GM21619 (cell line): ENCODE data around the gene RSRP1.

Experiments used
- ATAC-seq: cut with Tn5 transposase; IDR thresholded peaks from one replicate; pipeline ENCODE4 v1.9.1; 2021; ENCODE audit not compliant: unreplicated experiment

Gene RSRP1

GRCh38 chr1:25219661-25220251 is 27.5 kb downstream of the RSRP1 start:
- no peak for ATAC-seq

DNA sequence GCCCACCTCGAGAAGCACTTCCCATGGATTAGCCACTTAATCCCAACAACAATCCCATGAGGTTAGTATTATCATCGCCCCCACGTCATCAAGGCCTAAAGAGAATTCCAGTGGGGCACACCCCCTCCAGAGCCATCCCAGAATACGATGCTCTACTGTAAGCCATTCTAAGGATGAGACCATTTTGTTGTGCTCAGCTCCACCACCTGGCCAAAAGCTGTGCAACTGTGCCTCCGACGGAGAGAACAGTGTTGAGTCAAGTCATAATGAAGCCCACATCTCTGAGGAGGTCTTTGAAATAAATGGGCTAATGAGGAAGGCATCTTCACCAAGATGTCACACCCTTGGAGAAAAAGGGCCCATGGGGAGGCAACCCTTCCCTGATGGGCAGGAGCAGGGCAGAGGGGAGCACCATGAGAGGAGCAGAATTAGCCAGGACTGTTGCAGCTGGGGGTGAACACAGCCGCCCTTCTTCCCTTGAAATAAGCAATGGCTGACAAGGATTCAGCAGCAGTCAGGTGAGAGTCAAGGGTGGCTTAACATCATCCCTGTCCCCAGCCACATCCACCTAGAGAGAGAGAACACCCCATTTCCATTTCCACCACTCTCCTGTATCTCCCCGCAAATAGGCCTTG is 29.5 kb downstream of the RSRP1 start:
- no peak for ATAC-seq

GRCh38 chr1:25217015-25217414 is 30.2 kb downstream of the RSRP1 start:
- no peak for ATAC-seq

DNA sequence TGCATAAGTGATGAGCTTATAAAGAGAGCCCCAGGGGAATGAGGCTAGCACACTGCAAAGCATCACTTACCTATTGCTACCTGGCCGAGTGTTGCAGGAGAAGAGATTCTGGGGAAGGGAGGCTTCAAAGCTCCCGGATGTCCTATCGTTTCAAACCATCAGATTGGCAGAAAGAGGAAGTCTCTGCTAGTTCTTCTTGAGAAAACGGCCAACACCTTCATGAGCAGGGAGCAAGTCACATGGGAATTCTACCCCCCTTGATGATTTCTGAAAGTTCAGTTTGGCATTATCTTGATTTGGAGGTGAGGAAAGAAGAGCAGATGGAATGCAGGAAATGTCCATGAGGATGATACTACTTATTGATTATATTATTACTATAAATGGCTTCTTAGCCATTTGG is 31.1 kb downstream of the RSRP1 start:
- ATAC-seq: no peak

DNA sequence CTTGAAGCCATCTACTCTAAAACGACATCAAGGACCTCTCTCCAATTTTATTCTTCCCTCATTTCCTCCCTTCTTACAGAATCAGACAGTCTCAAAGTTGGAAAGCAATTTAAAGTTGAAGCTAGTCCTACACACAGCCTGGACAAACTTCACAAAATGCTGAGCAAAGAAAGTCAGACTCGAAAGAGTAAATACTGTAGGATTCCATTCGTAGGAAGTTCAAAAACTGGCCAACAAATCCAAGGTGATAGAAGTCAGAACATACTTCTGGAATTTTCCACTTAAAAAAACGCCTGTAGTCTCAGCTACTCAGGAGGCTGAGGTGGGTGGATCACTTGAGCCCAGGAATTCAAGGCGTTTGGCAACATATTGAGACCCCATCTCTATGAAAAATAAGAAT is 34.5 kb downstream of the RSRP1 start:
- ATAC-seq: no peak

- ATAC-seq: no peak
These were observed 36.5 kb downstream of the RSRP1 start for GRCh38 chr1:25210728-25211127.

DNA sequence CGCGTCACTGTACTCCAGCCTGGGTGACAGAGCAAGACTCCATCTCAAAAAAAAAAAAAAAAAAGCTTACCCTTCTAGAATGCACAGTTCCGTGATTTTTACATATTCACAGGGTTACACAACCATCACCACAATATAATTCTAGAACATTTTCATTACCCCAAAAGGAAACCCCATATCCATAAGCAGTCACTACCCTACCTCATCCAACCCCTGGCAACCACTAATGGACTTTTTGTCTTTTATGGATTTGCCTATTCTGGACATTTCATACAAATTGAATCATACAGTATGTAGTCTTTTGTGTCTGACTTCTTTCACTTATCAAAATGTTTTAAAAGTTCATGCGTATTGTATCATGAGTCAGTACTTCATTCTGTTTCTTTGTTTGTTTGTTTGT is 37.7 kb downstream of the RSRP1 start:
- no peak for ATAC-seq

GRCh38 chr1:25208561-25209222 is 38.6 kb downstream of the RSRP1 start:
- no peak for ATAC-seq

- no peak for ATAC-seq
These were observed 39.2 kb downstream of the RSRP1 start for GRCh38 chr1:25208092-25208491.

DNA sequence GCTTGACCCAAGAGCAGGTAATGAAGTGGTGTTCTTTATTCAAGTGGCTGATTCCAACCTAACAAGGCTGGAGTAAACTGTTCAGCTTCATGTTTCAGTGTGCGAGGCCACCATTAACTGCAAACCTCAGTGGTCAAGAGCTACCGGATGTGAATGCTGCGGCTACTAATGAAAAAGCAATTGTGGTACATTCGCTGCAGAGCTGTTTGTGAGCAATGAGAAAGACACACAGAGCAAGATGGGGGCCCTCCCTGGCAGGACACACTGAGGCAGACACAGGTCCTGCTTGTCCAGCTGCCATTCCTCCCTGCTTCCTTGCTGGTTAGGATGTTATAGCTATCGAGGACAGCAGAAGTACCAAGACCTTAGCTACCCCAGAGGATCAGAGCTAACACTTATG is 41.1 kb downstream of the RSRP1 start:
- ATAC-seq: no peak

DNA sequence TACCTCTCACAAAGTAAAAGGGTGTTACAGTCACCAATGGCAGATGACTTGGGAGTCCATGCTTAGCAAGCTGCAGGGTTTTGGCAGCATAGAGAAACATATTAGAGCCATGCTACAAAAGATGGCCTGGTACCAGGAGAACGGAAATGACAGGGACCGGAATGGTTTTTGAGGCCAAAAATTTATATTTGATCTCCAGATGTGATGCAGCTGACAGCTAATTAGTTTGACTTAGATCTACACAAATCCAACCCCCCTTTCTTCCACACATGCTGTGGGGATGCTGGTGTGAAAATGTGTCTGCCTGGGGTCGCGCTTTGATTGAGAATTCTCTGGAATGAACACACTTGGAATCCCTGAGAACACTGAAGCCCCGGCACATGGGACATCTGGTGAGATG is 41.5 kb downstream of the RSRP1 start:
- ATAC-seq: no peak

DNA sequence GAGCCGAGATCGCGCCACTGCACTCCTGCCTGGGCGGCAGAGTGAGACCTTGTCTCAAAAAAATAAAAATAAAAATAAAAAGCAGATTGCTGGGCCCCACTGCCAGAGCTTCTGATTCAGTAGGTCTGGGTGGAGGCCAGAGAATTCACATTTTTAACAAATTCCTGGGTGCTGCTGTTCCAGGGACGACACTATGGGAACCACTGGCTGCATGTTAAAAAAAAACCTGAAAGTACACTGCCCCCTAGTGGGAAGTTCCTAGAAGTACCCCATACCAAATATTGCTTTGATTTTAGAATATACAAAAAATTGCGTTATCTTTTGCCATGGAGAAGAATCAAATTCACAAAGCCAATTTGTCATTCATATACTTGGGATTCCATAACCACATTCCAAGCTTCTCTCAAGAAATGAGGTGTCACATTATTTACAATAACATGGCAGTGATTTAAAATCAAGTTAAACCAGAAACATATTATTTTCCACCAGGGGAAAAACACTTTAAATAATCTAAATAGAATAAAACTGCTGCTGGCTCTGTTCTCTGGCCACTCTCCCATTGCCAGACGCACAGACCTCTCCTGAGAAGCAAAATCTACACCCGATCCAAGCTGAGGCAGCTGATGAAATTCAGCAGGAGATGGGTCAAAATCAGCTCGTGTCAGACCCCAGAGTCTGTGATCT is 42.3 kb downstream of the RSRP1 start:
- ATAC-seq: no peak

- no peak for ATAC-seq
These were observed 46.2 kb downstream of the RSRP1 start for GRCh38 chr1:25201006-25201405.

- no peak for ATAC-seq
These were observed 47.2 kb downstream of the RSRP1 start for GRCh38 chr1:25199819-25200620.

GRCh38 chr1:25198663-25199252 is 48.5 kb downstream of the RSRP1 start:
- no peak for ATAC-seq

- no peak for ATAC-seq
These were observed 49.1 kb downstream of the RSRP1 start for GRCh38 chr1:25197982-25198662.

DNA sequence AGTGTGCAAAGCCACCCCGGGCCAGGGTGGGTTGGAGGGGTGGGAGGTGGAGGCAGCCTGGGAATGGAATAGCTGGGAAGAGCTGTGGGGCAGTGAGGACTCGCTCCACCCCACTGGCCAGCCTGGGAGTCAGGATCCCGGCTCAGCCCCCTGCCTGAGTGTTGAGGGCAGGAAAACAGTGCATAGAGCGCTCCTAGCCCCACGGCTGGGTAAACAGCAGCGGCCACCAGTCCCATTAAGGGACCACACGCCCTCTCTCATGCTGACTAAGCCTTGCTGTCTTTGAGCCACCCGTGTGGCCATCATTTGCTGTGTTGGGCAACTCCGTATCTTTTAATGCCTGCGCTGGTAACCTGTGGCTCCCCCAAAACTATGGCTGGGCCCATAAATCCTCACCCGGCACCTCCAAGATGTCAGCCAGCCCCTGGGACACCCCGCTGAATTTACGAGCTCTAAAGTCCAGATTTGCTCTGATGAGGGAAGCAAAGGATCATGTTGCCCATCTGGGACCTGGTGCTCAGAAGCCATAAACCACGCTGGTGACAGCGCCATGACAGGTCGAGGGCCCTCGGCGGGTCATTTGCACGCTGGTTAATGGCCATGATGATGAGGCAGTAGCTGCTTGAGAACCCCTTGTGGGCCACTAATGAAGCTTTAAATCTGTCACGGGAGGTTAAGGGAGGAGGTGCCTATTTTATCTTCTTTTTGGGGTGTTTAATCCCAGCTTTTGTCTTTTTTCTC is 49.8 kb downstream of the RSRP1 start:
- ATAC-seq: no peak

- ATAC-seq: no peak
These were observed 50.4 kb downstream of the RSRP1 start for GRCh38 chr1:25196830-25197229.

GRCh38 chr1:25195835-25196234 is 51.4 kb downstream of the RSRP1 start:
- no peak for ATAC-seq
